ENCODE measurements around the gene TCP1.
"Not testable (repeated sequence)": the region's sequence is repeated elsewhere in the genome, so short reads cannot be mapped to it uniquely, and the experiment has no call there.

TCP1 gene

GRCh38 chr6:159816775-159817174 is 27.4 kb upstream of the TCP1 start:
- not testable (repeated sequence) for DNase-seq

- no peak for DNase-seq
These were observed 26.0 kb upstream of the TCP1 start for GRCh38 chr6:159815410-159815809.

GRCh38 chr6:159813781-159814180 is 24.4 kb upstream of the TCP1 start:
- DNase-seq: no peak

GRCh38 chr6:159809149-159809548 is 19.7 kb upstream of the TCP1 start:
- no peak for DNase-seq

GRCh38 chr6:159808647-159809046 is 19.2 kb upstream of the TCP1 start:
- DNase-seq: no peak

- DNase-seq: no peak
These were observed 17.9 kb upstream of the TCP1 start for GRCh38 chr6:159807150-159807858.

- no peak for DNase-seq
These were observed 16.6 kb upstream of the TCP1 start for GRCh38 chr6:159806021-159806458.

GRCh38 chr6:159805440-159806020 is 16.1 kb upstream of the TCP1 start:
- no peak for DNase-seq

- DNase-seq: no peak
These were observed 15.1 kb upstream of the TCP1 start for GRCh38 chr6:159804504-159804903.

GRCh38 chr6:159801935-159802334 is 12.5 kb upstream of the TCP1 start:
- DNase-seq: no peak

GRCh38 chr6:159800141-159800865 is 10.9 kb upstream of the TCP1 start, which contains the start of gene PNLDC1:
Gene PNLDC1 (plus strand): TSS chr6:159800276. CDS start chr6:159800308, 32 bp downstream.
- no peak for DNase-seq

- no peak for DNase-seq
These were observed 8.2 kb upstream of the TCP1 start for GRCh38 chr6:159797554-159797953.

- DNase-seq: not testable (repeated sequence)
These were observed 5.6 kb upstream of the TCP1 start for GRCh38 chr6:159794976-159795375.

GRCh38 chr6:159790956-159791598 is 1.7 kb upstream of the TCP1 start:
- DNase-seq: no peak

GRCh38 chr6:159790149-159790955 is 950 bp upstream of the TCP1 start, which contains the start of gene MRPL18:
Gene MRPL18 (plus strand): TSS chr6:159790467. CDS start chr6:159790588, 121 bp downstream.
- DNase-seq: peak; percentile 80

GRCh38 chr6:159788753-159789376 is 537 bp downstream of the TCP1 start:
- DNase-seq: peak; percentile 21

GRCh38 chr6:159788276-159788675 is 1.1 kb downstream of the TCP1 start:
- peak; percentile 23 for DNase-seq

- no peak for DNase-seq
These were observed 10.8 kb downstream of the TCP1 start for GRCh38 chr6:159778542-159779103.

GRCh38 chr6:159778131-159778530 is 11.3 kb downstream of the TCP1 start:
- no peak for DNase-seq

GRCh38 chr6:159777240-159777904 is 12.0 kb downstream of the TCP1 start:
- DNase-seq: no peak

GRCh38 chr6:159772196-159772595 is 17.2 kb downstream of the TCP1 start:
- DNase-seq: no peak

Measured in activated T-cell treated with anti-CD3 and anti-CD28 coated beads, Interleukin-2, amount 50 U/mL, for 1 hour (primary cell).